Measurements from ENCODE around the gene TBRG4.

GRCh38 chr7:45088821-45089340, 22.6 kb downstream of the TBRG4 start, which contains the start of gene NACAD:
- no peak for TF ChIP-seq CTCF (IDR thresholded peaks at IDR 0.05)
- no peak for TF ChIP-seq EP300 (IDR thresholded peaks at IDR 0.05)
- peak in 1 of 2 donors; percentile 28 for TF ChIP-seq POLR2AphosphoS5 (IDR thresholded peaks at IDR 0.05)
